ENCODE results near the gene SCAMP4. TPM values are rescaled to one million over a fixed set of nuclear protein-coding genes. Genes with fewer than 3 reads are reported as not detected.

The SCAMP4 gene
- total RNA-seq, 1 donor from 2014 or later, result 16.2 TPM

GRCh38 chr19:1906985-1907562 is 1.9 kb downstream of the SCAMP4 start:
- intact Hi-C loops (cut with DNase I), result no loop called here
- DNase-seq (no peak), ATAC-seq (ENCODE audit: poor library complexity) (no peak)

GRCh38 chr19:1907563-1908363 is 2.6 kb downstream of the SCAMP4 start:
- DNase-seq, result no peak
- intact Hi-C loops (cut with DNase I), result no loop called here
- ATAC-seq (ENCODE audit: poor library complexity), result no peak

- ATAC-seq (ENCODE audit: poor library complexity) (no peak), DNase-seq (no peak)
- intact Hi-C loops (cut with DNase I), result no loop called here
Measured at GRCh38 chr19:1908364-1908678, 3.1 kb downstream of the SCAMP4 start.

GRCh38 chr19:1909761-1910080 is 4.5 kb downstream of the SCAMP4 start:
- DNase-seq, result no peak
- intact Hi-C loops (cut with DNase I), result no loop called here
- ATAC-seq (ENCODE audit: poor library complexity), result no peak

- no peak for ATAC-seq (ENCODE audit: poor library complexity)
- DNase-seq, result no peak
- intact Hi-C loops (cut with DNase I), result no loop called here
Measured at GRCh38 chr19:1910177-1910576, 5.0 kb downstream of the SCAMP4 start.

GRCh38 chr19:1911098-1911497 is 5.9 kb downstream of the SCAMP4 start:
- intact Hi-C loops (cut with DNase I), result no loop called here
- ATAC-seq (ENCODE audit: poor library complexity) (no peak), DNase-seq (no peak)

GRCh38 chr19:1911995-1912394 is 6.8 kb downstream of the SCAMP4 start:
- intact Hi-C loops (cut with DNase I), result no loop called here
- no peak for ATAC-seq (ENCODE audit: poor library complexity)
- no peak for DNase-seq

- DNase-seq, result no peak
- no peak for ATAC-seq (ENCODE audit: poor library complexity)
- intact Hi-C loops (cut with DNase I), result no loop called here
Measured at GRCh38 chr19:1912760-1913505, 7.7 kb downstream of the SCAMP4 start.

- DNase-seq, result no peak
- intact Hi-C loops (cut with DNase I), result no loop called here
- no peak for ATAC-seq (ENCODE audit: poor library complexity)
Measured at GRCh38 chr19:1913781-1914577, 8.8 kb downstream of the SCAMP4 start.

- ATAC-seq (ENCODE audit: poor library complexity), result no peak
- intact Hi-C loops (cut with DNase I), result no loop called here
- no peak for DNase-seq
Measured at GRCh38 chr19:1914826-1915341, 9.7 kb downstream of the SCAMP4 start.

- intact Hi-C loops (cut with DNase I), result no loop called here
- ATAC-seq (ENCODE audit: poor library complexity) (no peak), DNase-seq (no peak)
Measured at GRCh38 chr19:1917146-1917545, 11.9 kb downstream of the SCAMP4 start.

GRCh38 chr19:1917926-1918325 is 12.7 kb downstream of the SCAMP4 start:
- no peak for DNase-seq
- intact Hi-C loops (cut with DNase I), result no loop called here
- no peak for ATAC-seq (ENCODE audit: poor library complexity)

- no peak for ATAC-seq (ENCODE audit: poor library complexity)
- no peak for DNase-seq
- intact Hi-C loops (cut with DNase I), result no loop called here
Measured at GRCh38 chr19:1918975-1919374, 13.8 kb downstream of the SCAMP4 start.

GRCh38 chr19:1920644-1921043 is 15.4 kb downstream of the SCAMP4 start:
- no peak for ATAC-seq (ENCODE audit: poor library complexity)
- no peak for DNase-seq
- intact Hi-C loops (cut with DNase I), result loop anchor here (5.0 kb wide), 1 partner anchor 152 kb away; no protein-coding TSS in a partner anchor

- intact Hi-C loops (cut with DNase I), result loop anchor here (5.0 kb wide), 1 partner anchor 151 kb away; no protein-coding TSS in a partner anchor
- no peak for DNase-seq
- no peak for ATAC-seq (ENCODE audit: poor library complexity)
Measured at GRCh38 chr19:1921326-1921725, 16.1 kb downstream of the SCAMP4 start.

GRCh38 chr19:1921825-1922224 is 16.6 kb downstream of the SCAMP4 start:
- ATAC-seq (ENCODE audit: poor library complexity), result no peak
- DNase-seq, result no peak
- intact Hi-C loops (cut with DNase I), result loop anchor here (5.0 kb wide), 1 partner anchor 150 kb away; no protein-coding TSS in a partner anchor

- intact Hi-C loops (cut with DNase I), result loop anchor here (5.0 kb wide), 1 partner anchor 149 kb away; no protein-coding TSS in a partner anchor
- no peak for ATAC-seq (ENCODE audit: poor library complexity)
- no peak for DNase-seq
Measured at GRCh38 chr19:1922803-1923202, 17.6 kb downstream of the SCAMP4 start.

GRCh38 chr19:1923319-1923718 is 18.1 kb downstream of the SCAMP4 start:
- ATAC-seq (ENCODE audit: poor library complexity) (peak; percentile 45), DNase-seq (no peak)
- intact Hi-C loops (cut with DNase I), result loop anchor here (5.0 kb wide), 1 partner anchor 149 kb away; no protein-coding TSS in a partner anchor

All from Right ventricle myocardium superior (tissue), 1 donor.